ENCODE measurements around the gene AKR1C8. TPM values are rescaled to one million over a fixed set of nuclear protein-coding genes. Genes with fewer than 3 reads are reported as not detected.
"Not testable (repeated sequence)": the region's sequence is repeated elsewhere in the genome, so short reads cannot be mapped to it uniquely, and the experiment has no call there.

AKR1C8 gene
- polyA plus RNA-seq, 3 donors: 0.07 to 0.50 (median 0.26) TPM

GRCh38 chr10:5175581-5175980 lies 9.4 kb downstream of the AKR1C8 start:
- not testable (repeated sequence) for DNase-seq (ENCODE audit: low read depth in 3 of 3, low spot score in 2 of 3)

DNA sequence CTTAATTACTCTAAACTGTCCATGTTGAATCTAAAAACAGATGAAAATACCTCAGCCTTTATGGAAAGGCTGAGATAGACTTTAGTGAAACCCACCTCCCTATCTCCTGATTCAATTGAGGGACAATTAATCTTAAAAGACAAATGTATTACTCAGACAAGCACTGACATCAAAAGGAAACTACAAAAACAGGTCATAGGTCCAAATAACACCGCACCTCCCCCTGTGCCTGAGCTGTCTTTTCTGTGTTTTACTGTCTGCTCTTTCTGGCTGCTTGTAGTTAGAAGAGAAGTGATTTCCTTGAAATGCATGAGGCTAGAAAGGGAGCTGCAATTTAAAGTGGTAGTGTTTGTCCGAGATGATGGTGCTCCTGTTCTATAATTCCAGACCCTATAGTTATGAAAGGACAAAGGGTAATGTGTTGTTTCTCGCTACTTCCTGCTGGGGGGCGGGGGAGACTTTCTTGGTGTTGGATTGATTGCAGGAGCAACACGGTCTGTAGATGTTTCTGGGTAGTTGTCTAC lies 16.0 kb downstream of the AKR1C8 start:
- no peak for DNase-seq (ENCODE audit: low read depth in 3 of 3, low spot score in 2 of 3)

GRCh38 chr10:5165738-5166137 lies 19.2 kb downstream of the AKR1C8 start:
- DNase-seq (ENCODE audit: low read depth in 3 of 3, low spot score in 2 of 3): no peak

DNA sequence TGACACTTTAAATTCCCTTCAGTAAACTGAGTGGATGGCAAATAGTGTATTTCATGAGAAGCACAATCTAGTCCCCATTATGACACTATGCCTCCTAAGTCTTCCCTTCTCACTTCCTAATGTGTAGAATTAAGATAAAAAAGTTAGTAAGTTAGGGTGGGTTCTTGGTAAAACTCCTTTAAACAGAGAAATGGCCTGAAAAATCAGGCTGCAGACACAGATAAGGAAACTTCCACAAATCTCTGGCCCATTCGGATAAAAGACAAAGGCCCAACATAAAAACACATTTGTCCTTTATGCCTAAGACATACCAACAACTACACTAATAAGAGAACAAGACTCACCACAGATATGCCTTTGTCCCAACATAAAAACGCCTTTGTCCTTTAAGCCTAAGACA lies 21.5 kb downstream of the AKR1C8 start:
- DNase-seq (ENCODE audit: low read depth in 3 of 3, low spot score in 2 of 3): no peak

DNA sequence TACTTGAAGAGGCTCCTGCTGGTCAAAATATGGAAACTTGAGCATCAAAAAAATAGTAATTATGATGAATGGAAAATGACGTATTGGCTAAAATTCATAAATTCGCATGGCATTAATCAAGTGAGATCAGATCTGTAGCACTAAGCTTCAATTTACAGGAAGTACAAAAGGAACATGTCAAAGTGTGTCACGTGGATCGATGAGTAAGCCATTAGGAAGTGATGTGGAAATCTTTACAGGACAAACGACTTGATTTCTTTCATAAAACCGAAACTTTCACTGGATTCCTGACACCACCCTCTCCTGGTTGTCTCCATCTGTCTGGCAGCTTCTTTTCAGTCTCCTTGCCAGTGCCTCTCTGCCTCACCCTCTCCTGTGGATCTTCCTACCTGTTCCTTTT lies 25.8 kb downstream of the AKR1C8 start:
- no peak for DNase-seq (ENCODE audit: low read depth in 3 of 3, low spot score in 2 of 3)

DNA sequence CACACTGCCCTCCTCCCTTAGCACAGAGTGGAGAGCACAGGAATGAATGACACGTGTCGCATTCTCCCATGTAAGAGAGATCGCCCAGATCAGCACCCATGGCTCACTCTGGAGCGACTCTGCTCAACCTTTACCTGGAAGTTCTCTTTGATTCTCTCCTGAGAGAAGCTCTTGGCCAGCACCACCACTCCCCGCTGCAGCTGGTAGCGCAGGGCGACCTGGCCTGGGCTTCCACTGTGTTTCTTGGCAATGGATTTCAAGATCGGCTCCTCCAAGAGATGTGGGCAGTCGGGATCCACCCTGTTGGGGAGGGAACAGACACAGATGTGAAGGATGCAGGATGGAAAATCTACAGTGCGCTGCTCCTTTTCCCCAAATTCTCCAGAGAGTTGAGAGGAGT lies 27.4 kb downstream of the AKR1C8 start:
- no peak for DNase-seq (ENCODE audit: low read depth in 3 of 3, low spot score in 2 of 3)

DNA sequence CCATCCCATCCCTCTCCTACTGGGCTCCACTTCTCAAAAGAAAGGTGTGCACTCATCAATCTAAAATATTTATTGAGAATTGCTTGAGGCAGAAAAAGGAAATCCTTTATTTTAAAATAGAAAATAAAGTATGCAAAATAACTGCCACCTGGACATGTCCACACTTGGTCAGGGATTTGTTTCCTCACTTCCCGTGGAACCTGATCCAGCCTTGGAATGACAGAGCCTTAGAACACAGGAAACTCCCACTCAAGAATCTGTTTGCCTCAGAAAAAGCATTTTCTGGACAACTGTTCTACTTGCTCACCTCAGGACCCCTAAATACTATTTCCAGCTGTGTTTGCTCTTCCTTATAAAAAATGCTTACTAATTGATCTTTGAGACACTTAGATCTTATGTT lies 29.0 kb downstream of the AKR1C8 start:
- no peak for DNase-seq (ENCODE audit: low read depth in 3 of 3, low spot score in 2 of 3)

- no peak for DNase-seq (ENCODE audit: low read depth in 3 of 3, low spot score in 2 of 3)
Measured at GRCh38 chr10:5151076-5151475, 33.9 kb downstream of the AKR1C8 start.

GRCh38 chr10:5148678-5149032 lies 36.3 kb downstream of the AKR1C8 start:
- DNase-seq (ENCODE audit: low read depth in 3 of 3, low spot score in 2 of 3): no peak

DNA sequence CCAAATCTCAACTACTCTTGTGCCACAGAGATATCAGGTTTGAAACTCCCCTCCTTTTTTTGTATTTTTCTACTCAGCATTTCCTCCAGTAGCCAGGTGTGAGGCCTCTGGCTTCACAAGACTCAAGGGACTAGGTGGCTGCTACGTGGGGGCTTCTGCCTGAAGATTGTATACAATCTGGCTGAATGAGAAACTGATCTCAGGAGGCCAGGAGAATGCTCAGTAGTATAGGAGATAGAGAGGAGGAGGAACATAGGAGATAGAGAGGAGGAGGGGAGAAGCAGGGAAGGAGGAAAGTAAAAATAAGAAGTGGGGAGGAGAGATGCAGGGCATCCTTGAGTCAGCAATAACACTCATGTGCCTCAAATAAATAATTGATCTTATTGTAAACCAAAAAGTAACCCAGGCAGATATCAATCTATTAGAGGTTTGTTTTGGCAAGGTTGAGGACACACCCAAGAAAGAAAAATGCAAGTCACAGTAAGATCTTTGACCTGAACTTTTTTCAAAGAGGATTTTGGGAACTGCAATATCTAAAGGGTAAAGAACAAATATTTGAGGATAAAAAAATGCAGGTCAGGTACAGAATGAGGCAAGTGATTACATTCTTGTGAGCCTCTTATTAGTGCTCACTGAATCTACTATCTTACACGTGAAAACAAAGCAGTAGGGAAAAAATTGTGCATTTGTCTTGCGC lies 36.8 kb downstream of the AKR1C8 start:
- no peak for DNase-seq (ENCODE audit: low read depth in 3 of 3, low spot score in 2 of 3)

GRCh38 chr10:5147255-5147980 lies 37.5 kb downstream of the AKR1C8 start:
- no peak for DNase-seq (ENCODE audit: low read depth in 3 of 3, low spot score in 2 of 3)

- DNase-seq (ENCODE audit: low read depth in 3 of 3, low spot score in 2 of 3): no peak
Measured at GRCh38 chr10:5146920-5147254, 38.1 kb downstream of the AKR1C8 start.

DNA sequence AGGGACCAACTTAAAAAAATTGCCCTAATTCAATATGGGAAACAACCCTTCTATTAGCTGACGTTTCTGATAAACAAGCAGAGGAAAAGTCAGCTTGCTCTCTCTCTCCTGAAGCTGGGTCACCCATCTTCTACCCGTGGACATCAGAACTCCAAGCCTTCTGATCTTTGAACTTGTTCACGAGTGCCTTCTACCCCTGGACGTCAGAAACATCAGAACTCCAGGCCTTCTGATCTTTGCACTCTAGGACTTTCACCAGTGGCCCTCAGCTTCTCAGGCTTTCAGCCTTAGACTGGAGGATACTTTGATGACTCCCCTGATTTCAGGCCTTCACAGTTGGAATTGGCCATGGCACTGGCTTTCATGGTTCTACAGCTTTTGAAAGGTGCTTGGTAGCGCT lies 41.8 kb downstream of the AKR1C8 start:
- DNase-seq (ENCODE audit: low read depth in 3 of 3, low spot score in 2 of 3): no peak

DNA sequence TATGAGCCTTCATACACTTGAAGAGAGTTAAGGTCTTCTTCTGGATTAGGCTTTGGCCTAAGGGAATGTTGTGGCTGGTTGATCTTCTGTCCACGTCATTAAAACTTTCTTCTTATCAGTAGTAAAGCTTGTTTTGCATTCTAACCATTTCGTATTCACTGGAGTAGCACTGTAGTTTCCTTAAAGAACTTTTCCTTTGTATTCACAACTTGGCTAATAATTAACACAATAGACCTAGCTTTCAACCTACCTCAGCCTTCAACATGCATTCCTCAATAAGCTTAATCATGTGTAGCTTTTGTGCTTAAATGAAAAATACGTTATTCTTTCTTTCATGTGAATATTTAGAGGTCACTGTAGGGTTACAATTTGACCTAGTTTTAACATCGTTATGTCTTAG lies 42.8 kb downstream of the AKR1C8 start:
- DNase-seq (ENCODE audit: low read depth in 3 of 3, low spot score in 2 of 3): peak in 2 of 3 donors; percentile 12 to 27

DNA sequence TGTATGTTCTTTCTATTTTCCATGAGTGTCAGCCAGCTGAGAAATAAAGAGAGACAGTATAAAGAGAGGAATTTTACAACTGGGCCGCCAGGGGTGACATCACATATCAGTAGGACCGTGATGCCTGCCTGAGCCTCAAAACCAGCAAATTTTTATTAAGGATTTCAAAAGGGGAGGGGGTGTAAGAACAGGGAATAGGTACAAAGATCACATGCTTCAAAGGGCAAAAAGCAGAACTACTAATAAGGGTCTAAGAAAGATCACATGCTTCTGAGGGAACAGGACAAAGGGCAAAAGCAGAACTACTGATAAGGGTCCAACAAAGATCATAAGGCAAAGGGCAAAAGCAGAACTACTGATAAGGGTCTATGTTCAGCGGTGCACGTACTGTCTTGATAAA lies 47.3 kb downstream of the AKR1C8 start:
- DNase-seq (ENCODE audit: low read depth in 3 of 3, low spot score in 2 of 3): not testable (repeated sequence)

DNA sequence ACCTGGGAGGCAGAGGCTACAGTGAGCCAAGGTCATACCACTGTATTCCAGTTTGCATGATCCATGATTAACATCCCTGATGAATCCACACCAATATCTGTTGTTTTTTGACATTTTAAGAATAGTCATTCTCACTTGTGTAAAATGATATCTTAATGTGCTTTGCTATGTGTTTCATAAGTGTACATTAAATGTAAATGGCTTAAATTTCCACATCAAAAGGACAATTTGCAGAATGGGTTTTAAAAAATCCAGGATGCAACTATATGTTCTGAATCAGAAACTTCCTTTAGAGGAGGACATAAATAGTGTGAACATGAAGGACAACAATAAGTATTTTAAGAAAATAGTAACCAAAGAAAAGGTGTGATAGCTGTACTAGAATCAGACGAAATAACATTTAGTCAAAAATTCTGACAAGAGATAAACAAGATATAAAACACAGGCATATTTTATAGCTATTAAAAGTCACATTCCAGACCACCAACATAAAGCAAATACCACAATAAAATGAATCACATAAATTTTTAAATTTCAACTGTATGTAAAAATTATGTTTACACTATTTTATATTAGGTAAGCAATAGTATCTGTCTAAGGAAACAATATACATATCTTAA lies 48.4 kb downstream of the AKR1C8 start:
- no peak for DNase-seq (ENCODE audit: low read depth in 3 of 3, low spot score in 2 of 3)

GRCh38 chr10:5135581-5135980 lies 49.4 kb downstream of the AKR1C8 start:
- DNase-seq (ENCODE audit: low read depth in 3 of 3, low spot score in 2 of 3): no peak

DNA sequence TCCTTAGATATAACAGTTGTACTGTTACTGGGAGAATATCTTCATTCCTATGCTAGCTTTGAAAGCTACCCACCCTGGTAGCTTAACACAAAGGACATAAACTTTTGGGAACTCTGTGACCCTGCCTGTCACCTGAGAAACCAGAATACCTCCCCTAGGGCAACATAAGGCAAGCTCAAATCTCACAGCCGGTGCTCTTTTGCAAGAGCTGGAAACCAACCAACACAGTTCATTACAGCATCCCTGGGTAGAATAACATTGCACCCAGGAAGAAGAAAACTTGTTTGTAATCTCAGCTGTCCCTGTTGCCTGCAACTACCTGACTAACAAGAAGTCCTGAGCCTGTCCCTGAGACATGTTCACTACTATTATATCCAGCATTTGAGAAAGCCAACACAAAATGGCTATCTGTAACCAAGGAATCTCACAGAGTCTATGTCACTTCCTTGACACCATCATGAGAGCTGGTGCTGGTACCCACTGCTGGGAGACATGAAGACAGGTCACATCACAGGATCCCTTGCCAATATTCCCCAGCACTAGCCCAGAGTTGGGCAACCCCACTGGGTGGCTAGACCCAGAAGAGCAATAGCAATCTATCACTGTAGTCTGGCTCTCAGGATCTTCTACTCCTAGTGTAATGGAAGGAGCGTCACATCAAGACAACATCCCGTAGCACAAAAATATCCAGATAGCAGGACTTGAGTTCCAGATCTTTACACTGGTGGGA lies 59.5 kb downstream of the AKR1C8 start:
- DNase-seq (ENCODE audit: low read depth in 3 of 3, low spot score in 2 of 3): no peak

DNA sequence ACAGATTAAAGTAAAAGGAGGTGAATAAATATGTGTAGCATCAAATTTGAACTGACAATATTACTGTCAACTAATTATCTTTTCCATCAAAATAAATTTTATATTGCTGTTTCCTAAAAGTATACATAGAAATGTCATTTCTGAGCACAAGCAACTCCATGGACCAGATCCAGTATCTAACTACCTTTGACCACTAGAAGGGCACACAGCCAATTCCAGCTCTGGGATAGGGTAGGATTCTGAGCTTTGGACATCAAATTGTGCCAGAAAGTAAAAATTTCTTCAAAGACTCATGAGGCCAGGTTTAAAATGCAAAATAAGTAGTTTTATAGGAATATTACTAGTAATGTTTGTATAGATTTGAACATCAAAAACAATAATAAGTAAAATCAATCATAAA lies 61.1 kb downstream of the AKR1C8 start:
- no peak for DNase-seq (ENCODE audit: low read depth in 3 of 3, low spot score in 2 of 3)

- DNase-seq (ENCODE audit: low read depth in 3 of 3, low spot score in 2 of 3): not testable (repeated sequence)
Measured at GRCh38 chr10:5119997-5120396, 65.0 kb downstream of the AKR1C8 start.

DNA sequence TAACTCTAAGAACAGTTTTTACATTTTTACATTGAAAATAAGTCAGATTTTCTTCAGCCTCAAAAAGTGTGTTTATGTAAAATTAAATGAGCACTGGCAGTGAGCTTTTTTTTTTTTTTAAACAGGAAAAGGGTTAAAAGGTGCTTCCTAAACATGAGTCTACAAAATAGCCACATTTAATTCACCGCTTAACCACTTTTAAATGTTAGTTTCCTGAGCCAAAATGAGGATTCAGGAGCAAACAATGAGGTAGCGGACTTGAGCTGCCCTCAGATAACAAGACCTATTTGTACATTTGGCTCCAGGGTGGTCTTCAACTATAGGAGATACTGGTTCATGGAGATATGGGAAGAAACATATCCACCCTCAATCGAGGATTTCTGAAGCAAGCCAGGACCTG lies 67.9 kb downstream of the AKR1C8 start:
- no peak for DNase-seq (ENCODE audit: low read depth in 3 of 3, low spot score in 2 of 3)

Data from right renal cortex interstitium (tissue), 3 donors.